Mammary epithelial cell (primary cell): ENCODE results near the gene PRMT6.

Experiments used
- EZH2 ChIP-seq: IDR thresholded peaks from 2 replicates; pipeline ENCODE4 v1.6.1; 2012; ENCODE audit warnings: low read length, inconsistent platforms, borderline replicate concordance
- TF ChIP-seq, protein P1 (sequence below), 2 donors: IDR thresholded peaks in 1 of 2; conservative IDR thresholded peaks in 1 of 2; 2 replicates each; pipeline ENCODE4 v1.5.1; 2011 to 2012; ENCODE audit warnings: inconsistent platforms in 2 of 2, low read length in 2 of 2, mild to moderate bottlenecking in 2 of 2, control low read depth in 1 of 2, low read depth in 1 of 2; ENCODE audit not compliant: insufficient read depth in 1 of 2; ENCODE audit errors: extremely low read depth in 1 of 2

DNA sequence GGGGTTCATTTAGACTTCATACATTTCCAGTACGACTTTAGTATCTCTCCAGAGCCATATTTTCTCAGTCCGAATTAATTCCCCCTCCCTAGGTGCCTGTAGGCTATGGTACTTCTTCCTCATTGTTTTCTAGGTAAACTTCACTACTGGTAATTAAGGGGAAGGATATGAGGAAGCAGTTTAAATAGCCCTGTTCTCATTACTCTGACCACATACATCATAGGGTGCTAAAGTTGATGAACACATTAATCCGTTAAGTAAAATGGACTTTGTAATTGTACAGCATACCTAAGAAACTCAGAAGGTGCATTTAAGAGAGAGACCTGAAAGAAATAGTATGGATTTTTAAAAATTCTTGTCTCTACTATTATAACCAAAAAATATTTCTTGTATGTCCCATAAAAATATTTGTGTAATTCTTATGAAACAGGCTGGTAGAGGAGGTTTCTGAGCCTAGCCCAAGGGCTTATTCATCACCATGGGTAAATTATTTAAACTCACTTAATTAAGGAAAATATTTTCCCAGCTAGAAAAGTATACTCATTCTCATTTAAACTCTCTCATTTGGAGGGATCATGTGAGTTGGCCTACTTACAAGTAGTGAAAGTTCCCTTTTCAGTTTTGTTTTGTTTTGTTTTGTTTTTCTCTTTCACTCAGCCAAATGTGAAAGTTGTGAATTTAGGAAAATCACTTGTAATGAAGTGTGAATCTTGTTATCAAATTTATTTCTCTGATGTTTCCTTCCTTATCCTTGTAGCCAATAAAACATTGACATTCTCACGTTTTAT, 2.0 kb downstream of the PRMT6 start:
- TF ChIP-seq, protein P1, sequence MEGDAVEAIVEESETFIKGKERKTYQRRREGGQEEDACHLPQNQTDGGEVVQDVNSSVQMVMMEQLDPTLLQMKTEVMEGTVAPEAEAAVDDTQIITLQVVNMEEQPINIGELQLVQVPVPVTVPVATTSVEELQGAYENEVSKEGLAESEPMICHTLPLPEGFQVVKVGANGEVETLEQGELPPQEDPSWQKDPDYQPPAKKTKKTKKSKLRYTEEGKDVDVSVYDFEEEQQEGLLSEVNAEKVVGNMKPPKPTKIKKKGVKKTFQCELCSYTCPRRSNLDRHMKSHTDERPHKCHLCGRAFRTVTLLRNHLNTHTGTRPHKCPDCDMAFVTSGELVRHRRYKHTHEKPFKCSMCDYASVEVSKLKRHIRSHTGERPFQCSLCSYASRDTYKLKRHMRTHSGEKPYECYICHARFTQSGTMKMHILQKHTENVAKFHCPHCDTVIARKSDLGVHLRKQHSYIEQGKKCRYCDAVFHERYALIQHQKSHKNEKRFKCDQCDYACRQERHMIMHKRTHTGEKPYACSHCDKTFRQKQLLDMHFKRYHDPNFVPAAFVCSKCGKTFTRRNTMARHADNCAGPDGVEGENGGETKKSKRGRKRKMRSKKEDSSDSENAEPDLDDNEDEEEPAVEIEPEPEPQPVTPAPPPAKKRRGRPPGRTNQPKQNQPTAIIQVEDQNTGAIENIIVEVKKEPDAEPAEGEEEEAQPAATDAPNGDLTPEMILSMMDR (conservative IDR thresholded peaks at IDR 0.05 in 1 of 2, IDR thresholded peaks at IDR 0.05 in 1 of 2; ENCODE audit: extremely low read depth in 1 of 2, insufficient read depth in 1 of 2, low read depth in 1 of 2, low read length in 2 of 2) = no peak
- no peak for TF ChIP-seq EZH2
